OCI-M2 (cell line): ENCODE results near the gene ZGPAT.
A peak's percentile ranks its signal among the peaks of the same experiment; 100 is the strongest.
"Not testable (repeated sequence)": the region's sequence is repeated elsewhere in the genome, so short reads cannot be mapped to it uniquely, and the experiment has no call there.

Experiments
- DNase-seq: peaks from one replicate; lab custom pipeline; 2025; ENCODE audit not compliant: unreplicated experiment; lab: John Stamatoyannopoulos, UW

Gene ZGPAT, protein sequence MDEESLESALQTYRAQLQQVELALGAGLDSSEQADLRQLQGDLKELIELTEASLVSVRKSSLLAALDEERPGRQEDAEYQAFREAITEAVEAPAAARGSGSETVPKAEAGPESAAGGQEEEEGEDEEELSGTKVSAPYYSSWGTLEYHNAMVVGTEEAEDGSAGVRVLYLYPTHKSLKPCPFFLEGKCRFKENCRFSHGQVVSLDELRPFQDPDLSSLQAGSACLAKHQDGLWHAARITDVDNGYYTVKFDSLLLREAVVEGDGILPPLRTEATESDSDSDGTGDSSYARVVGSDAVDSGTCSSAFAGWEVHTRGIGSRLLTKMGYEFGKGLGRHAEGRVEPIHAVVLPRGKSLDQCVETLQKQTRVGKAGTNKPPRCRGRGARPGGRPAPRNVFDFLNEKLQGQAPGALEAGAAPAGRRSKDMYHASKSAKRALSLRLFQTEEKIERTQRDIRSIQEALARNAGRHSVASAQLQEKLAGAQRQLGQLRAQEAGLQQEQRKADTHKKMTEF

GRCh38 chr20:63707558-63708300, at the start of gene ZGPAT, which contains the start of gene ARFRP1:
ZGPAT (plus strand) TSS chr20:63708039; CDS start chr20:63708581, 542 bp downstream.
ARFRP1 (minus strand) TSS chr20:63707976; CDS start chr20:63707091, 885 bp downstream.
- DNase-seq, result peak; percentile 24

DNA sequence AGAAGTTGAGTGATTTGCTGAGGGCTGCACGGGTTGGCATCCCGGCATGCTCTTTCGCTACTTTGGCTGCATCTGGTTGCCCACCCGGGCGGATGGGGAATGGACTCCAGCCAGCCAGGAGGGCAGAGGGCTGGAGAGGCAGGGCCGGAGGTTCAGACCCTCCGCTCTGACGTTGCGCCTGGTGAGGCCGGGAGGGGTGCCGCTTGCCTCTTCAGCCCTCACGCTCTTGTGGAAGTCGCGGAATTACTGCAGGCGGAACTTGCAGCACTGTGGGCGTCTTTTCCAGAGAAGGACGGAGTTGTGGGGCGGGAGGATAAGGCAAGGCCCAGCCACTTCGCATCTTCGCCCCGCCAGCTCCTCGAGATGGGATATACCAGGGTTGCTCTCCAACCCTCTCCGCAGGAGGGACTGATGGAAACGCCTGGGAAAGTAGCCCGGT, 49.1 kb upstream of the ZGPAT start:
- no peak for DNase-seq

DNA sequence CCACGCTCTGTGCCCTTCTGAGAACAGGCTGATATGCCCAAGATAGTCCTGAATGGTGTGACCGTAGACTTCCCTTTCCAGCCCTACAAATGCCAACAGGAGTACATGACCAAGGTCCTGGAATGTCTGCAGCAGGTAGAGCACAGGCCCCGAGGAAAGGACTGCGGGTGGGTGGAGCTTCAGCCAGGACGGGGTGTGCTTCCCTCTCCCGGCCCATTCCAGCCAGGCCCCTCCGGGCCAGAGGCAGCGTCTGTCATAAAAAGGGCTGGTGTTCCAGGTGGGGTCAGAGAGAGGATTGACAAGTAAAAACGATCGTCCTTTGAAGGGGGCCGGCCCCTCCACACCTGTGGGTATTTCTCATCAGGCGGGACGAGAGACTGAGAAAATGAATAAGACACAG, 48.5 kb upstream of the ZGPAT start:
- no peak for DNase-seq

- DNase-seq, result not testable (repeated sequence)
Observed at GRCh38 chr20:63660174-63660573, 47.7 kb upstream of the ZGPAT start.

DNA sequence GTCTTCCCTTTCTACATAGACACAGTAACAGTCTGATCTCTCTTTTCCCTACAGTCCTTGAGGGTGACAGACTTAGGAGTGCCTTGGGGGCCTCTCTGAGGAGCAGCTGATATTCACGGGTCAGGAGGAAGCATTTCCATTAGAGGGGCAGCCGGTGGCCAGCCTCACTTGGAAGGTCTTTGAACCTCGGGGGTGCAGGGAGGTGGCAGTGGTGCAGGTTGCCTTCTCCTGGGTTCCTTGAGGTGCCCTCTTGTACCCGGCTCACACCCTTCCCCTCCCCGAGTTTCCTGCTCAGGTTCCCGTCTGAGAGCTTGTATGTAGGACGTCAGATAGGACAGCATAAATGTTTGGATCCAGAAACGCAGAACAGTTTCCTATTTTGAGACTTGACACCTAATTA, 47.2 kb upstream of the ZGPAT start:
- DNase-seq, result no peak

DNA sequence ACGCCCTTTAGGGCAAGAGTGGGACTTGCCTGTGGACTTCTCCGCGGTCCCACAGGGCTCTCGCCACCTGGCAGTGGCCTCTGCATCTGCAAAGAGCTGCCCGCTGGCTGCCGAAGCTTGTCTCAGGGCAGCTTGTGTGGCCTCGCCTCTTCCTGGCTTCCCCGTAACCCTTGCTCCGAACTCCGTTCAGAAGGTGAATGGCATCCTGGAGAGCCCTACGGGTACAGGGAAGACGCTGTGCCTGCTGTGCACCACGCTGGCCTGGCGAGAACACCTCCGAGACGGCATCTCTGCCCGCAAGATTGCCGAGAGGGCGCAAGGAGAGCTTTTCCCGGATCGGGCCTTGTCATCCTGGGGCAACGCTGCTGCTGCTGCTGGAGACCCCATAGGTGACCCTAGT, 46.7 kb upstream of the ZGPAT start:
- no peak for DNase-seq

- no peak for DNase-seq
Observed at GRCh38 chr20:63661959-63662812, 45.7 kb upstream of the ZGPAT start.

GRCh38 chr20:63662813-63663189, 45.0 kb upstream of the ZGPAT start:
- no peak for DNase-seq

DNA sequence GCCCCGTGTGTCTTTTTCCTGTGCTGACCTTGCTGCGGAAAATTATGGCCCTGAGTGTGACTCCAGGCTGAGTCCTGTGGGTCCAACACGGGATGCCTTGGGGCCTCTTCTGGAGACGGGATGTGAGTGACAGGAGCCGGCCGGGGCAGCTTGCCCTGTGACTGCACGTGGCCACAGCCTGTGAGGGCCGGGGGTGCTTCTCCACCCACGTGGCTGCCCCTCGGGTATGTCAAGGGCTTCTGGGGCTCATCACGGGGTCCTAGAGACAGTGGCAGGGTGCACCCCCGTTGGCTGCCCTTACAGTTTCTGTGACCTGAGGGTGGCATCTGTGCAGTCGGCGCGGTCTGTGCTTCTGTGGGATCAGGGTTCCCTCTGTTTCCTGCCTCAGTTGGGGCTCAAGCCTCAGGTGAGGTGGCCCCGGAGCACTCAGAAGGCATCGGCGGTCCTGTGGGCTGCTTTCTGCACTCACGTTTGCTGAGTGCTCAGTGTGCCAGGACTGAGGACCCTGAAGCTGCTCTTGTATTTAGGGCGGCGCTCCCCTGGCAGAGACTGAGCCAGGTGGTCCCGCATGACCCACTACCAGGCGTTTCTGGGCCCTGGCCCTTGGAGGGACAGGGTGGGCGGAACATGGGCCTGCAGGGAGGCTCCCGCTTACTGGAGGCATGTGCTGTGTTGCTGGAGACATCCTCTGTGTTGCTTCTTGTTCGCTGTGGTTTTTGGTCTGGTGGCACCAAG, 44.3 kb upstream of the ZGPAT start:
- no peak for DNase-seq

DNA sequence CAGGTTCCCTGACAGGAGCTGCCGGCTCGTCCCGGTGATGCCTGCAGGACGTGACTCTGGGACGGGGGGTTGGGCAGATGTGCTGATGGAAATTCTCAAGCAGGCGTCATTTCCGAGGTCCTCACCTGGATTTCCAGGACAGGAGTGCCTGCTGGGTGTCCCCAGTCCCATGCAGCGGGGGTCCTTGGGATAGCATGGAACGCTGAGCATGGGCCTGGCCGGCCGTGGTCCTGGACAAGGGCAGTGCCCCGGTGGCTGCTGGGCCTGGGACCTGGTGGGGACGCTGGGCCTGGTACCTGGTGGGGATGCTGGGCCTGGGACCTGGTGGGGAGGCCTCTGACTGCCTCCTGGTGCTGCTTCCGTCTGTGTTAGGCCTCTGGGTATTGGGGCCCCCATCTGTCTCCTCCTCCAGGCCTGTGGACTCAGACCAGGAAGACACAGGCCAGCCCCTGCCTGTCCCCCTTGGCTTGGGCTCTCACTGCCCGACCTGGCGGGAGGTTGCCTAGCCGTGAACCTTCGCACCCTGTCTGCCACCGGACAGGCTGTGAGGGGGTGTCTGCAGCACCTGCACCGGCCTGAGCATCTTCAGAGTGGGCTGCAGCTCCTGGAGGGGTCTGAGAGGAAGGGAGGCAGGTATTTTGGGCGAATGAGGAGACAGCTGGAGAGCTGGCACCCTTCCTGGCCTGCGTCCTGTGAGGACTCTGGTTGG, 43.5 kb upstream of the ZGPAT start:
- no peak for DNase-seq

DNA sequence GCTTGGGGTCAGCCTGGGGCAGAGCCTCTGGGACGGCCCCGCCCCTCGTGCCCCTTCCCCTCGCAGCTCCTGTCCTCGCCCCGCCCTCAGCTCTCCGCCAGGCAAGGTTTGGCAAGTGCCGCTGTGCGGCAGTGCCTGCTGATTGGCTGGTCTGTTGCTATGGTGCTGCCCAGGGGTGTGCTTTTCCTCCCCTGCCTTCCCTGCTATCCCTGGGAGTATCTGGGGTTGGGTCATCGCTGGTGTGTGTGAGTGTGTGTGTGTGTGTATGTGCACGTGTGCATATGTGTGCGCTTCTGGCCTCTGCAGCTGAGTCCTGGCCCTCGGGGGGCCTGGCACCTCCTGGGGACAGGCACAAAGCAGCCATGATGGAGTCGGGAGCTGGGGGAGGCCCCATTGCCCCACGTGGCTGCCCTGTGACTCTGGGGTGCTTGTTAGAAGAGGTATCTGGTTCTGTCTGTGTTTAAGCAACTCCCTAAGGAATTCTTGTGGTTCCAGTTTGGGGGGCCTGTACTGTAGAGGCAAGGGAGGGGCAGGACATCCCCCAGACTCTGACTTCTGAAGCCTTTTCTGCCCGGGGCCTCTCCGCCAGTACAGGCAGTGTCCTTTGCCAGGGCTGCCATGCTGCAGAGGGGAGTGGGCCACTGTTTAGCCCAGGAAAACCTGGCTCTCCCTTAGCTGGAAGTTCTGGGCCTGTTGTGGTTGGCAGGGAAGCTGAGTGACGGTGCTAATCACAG, 42.8 kb upstream of the ZGPAT start:
- no peak for DNase-seq

DNA sequence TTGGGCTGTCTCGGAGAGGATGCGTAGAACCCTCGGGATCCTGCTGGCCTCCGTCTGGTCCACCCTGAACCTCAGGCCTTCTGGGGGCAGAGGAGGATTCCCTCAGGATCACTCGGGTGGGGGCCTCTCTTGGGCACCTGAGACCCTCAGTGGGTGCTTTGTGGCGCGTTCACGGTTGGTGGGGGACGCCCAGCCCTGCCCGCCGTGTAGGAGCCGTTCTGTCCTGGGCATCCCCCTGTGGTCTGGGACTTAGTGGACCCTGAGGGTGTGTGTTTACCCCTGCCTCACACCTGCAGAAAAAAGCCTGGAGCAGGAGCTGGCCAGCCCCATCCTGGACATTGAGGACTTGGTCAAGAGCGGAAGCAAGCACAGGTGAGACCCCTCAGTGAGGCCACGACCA, 42.1 kb upstream of the ZGPAT start:
- DNase-seq, result no peak

DNA sequence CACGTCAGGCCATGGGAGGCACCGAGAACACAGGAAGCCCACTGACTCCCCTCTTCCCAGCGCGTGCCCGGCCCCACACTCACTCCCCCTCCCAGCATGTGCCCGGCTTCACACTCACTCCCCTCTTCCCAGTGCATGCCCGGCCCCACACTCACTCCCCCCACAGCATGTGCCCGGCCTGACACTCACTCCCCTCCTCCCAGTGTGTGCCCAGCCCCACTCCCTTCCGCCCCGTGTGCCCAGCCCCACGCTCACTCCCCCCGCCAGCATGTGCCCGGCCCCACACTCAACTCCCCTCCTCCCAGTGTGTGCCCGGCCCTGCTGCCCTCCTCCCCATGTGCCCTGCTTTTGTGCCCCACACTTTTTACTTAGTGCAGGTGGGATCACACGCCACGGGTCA, 40.0 kb upstream of the ZGPAT start:
- DNase-seq, result no peak

- DNase-seq, result no peak
Observed at GRCh38 chr20:63668351-63668750, 39.5 kb upstream of the ZGPAT start.

GRCh38 chr20:63671695-63672094, 36.1 kb upstream of the ZGPAT start:
- not testable (repeated sequence) for DNase-seq

DNA sequence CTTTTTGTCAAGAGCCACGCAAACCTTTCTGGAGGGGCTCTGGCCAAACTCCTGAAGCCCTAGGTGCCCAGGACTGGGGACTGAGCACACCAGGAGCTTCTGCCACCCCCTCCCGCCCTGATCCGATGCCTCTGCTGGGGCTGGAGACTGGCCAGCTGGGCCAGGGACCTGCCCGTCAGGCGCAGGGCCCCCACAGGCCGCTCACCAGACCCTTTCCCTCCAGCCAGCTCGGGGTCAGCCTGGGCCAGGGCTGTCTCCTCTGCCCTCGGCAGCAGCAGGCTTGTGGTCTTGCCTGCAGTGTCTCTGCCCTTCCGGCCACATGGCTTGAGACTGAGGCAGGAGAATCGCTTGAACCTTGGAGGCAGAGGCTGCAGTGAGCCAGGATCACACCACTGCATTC, 35.2 kb upstream of the ZGPAT start:
- no peak for DNase-seq

- no peak for DNase-seq
Observed at GRCh38 chr20:63673951-63674350, 33.9 kb upstream of the ZGPAT start.

DNA sequence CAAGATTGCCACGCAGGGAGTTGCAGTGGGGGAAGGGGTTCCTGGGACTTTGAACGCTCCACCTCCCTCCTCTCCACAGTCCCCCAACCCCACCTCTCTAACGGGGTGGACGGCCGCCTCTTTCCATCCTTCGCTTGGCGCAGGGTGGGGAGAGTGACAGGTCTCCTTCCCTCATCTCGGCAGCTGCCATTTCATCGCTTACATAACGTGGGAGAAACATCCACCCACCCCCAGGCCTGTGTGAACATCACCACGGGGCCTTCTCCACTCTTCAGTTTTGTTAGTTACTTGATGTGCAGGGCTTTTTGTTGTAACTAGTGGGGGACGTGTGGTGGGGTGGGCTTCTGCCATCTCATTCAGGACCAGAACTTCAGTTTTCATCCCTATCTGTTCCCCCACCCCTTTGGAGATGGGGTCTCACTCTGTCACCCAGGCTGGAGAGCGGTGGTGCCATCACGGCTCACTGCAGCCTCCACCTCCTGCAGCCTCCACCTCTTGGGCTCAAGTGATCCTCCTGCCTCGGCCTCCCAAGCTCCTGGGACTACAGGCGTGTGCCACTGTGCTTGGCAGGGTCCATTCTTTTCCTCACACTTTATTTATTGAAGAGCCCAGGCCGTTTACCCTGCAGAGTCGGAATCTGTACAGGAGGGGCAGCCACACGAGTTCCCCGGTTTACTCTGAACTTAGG, 32.0 kb upstream of the ZGPAT start:
- DNase-seq, result no peak

GRCh38 chr20:63678071-63678470, 29.8 kb upstream of the ZGPAT start:
- no peak for DNase-seq
